Measurements from ENCODE around the gene IFRD2. TPM values are rescaled to one million over a fixed set of nuclear protein-coding genes. Genes with fewer than 3 reads are reported as not detected.

The IFRD2 gene
- total RNA-seq, 1 donor from 2014 or later = 177 TPM

GRCh38 chr3:50300681-50301254 lies 8.5 kb upstream of the IFRD2 start:
- Histone ChIP-seq H3K4me3 (ENCODE audit: low read depth, low read length) (no peak overlapping the region), H3K27me3 (ENCODE audit: control insufficient read depth, insufficient read depth, low read length) (no peaks in the 10 kb centered on the region), H3K36me3 (ENCODE audit: control insufficient read depth, insufficient read depth, low read length) (peaks cover 1% of the 10 kb centered on the region)
- no peak for FAIRE-seq
- no peak for TF ChIP-seq CTCF (IDR thresholded peaks at IDR 0.05; ENCODE audit: insufficient read depth, low read length, severe bottlenecking)
- no peak for DNase-seq (ENCODE audit: low read depth)

- H3K36me3 ChIP-seq (ENCODE audit: control insufficient read depth, insufficient read depth, low read length) = peaks cover 1% of the 10 kb centered on the region
- DNase-seq (ENCODE audit: low read depth) (peak; percentile 95), FAIRE-seq (peak; percentile 93)
- H3K4me3 ChIP-seq (ENCODE audit: low read depth, low read length) = peak overlapping the region; percentile 7
- no peaks in the 10 kb centered on the region for H3K27me3 ChIP-seq (ENCODE audit: control insufficient read depth, insufficient read depth, low read length)
- no peak for TF ChIP-seq CTCF (IDR thresholded peaks at IDR 0.05; ENCODE audit: insufficient read depth, low read length, severe bottlenecking)
These were observed 7.9 kb upstream of the IFRD2 start for GRCh38 chr3:50299929-50300680.

- Histone ChIP-seq H3K27me3 (ENCODE audit: control insufficient read depth, insufficient read depth, low read length) (no peaks in the 10 kb centered on the region), H3K4me3 (ENCODE audit: low read depth, low read length) (peak overlapping the region; percentile 7), H3K36me3 (ENCODE audit: control insufficient read depth, insufficient read depth, low read length) (peaks cover 1% of the 10 kb centered on the region)
- DNase-seq (ENCODE audit: low read depth) = no peak
- FAIRE-seq = peak; percentile 58
- no peak for TF ChIP-seq CTCF (IDR thresholded peaks at IDR 0.05; ENCODE audit: insufficient read depth, low read length, severe bottlenecking)
These were observed 7.4 kb upstream of the IFRD2 start for GRCh38 chr3:50299638-50299928.

- Histone ChIP-seq H3K27me3 (ENCODE audit: control insufficient read depth, insufficient read depth, low read length) (no peaks in the 10 kb centered on the region), H3K4me3 (ENCODE audit: low read depth, low read length) (peak within 1 kb of the TSS; percentile 76), H3K36me3 (ENCODE audit: control insufficient read depth, insufficient read depth, low read length) (peaks cover 1% of the 10 kb centered on the region)
- TF ChIP-seq CTCF (IDR thresholded peaks at IDR 0.05; ENCODE audit: insufficient read depth, low read length, severe bottlenecking) = peak; percentile 45
- DNase-seq (ENCODE audit: low read depth) (peak; percentile 98), FAIRE-seq (no peak)
These were observed 6.8 kb upstream of the IFRD2 start, which contains the start of the genes HYAL3 and NAA80 for GRCh38 chr3:50298836-50299637. TSS of gene HYAL3 (minus strand) at chr3:50299405. CDS start at chr3:50295602, 3,803 bp downstream. TSS of gene NAA80 (minus strand) at chr3:50299405. CDS start at chr3:50297463, 1,942 bp downstream.

GRCh38 chr3:50297896-50298725 lies 5.9 kb upstream of the IFRD2 start:
- H3K36me3 ChIP-seq (ENCODE audit: control insufficient read depth, insufficient read depth, low read length) = peaks cover 1% of the 10 kb centered on the region
- peak; percentile 29 for TF ChIP-seq CTCF (IDR thresholded peaks at IDR 0.05; ENCODE audit: insufficient read depth, low read length, severe bottlenecking)
- FAIRE-seq = no peak
- peak overlapping the region; percentile 76 for H3K4me3 ChIP-seq (ENCODE audit: low read depth, low read length)
- no peaks in the 10 kb centered on the region for H3K27me3 ChIP-seq (ENCODE audit: control insufficient read depth, insufficient read depth, low read length)
- no peak for DNase-seq (ENCODE audit: low read depth)
